ENCODE data around the gene MARCHF10. TPM values are rescaled to one million over a fixed set of nuclear protein-coding genes. Genes with fewer than 3 reads are reported as not detected.
"Not testable (repeated sequence)": the region's sequence is repeated elsewhere in the genome, so short reads cannot be mapped to it uniquely, and the experiment has no call there.

MARCHF10 gene
- total and polyA plus RNA-seq, 2 donors (not counting 3 experiments of a cell fraction or from before 2014, with no cell fraction given), result 0.11 TPM; not detected in 1

DNA sequence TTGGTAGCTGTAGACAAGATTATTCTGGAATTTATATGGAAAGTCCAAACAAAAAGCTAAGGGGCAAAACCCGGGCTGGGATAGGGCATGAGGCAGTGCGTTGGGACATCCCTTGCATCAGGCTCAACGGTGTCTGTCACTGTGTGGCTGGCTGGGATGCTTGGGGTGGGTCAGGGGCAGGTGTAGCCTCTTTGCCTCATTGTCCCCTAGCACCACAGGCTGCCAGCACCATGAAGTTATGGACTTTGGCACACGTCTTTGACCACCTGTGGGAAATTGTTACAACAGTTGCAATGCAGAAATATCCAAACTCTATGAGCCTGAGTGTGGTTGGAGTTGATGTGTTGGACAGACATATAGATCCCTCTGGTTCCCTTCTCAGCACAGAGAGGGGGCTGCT, 32.8 kb upstream of the MARCHF10 start:
- H3K27me3 ChIP-seq (ENCODE audit: control insufficient read depth in 2 of 2, insufficient read depth in 2 of 2, low read length in 2 of 2), result no peaks in the 10 kb centered on the region
- no TSS peak for BruUV-seq (replicated peaks)
- no peak overlapping the region for H3K4me3 ChIP-seq (replicated peaks in 1 of 3; ENCODE audit: insufficient read depth in 1 of 3, low read depth in 1 of 3, low read length in 3 of 3)
- no peak overlapping the region for H3K27ac ChIP-seq (ENCODE audit: insufficient read depth, low read depth, low read length)
- dilution Hi-C loops (cut with MboI; ENCODE audit: extremely low pct_ligation_motif_present, low sequenced_read_pairs) (no loop called here), intact Hi-C loops (cut with micrococcal nuclease) (no loop called here)
- ChIA-PET CTCF (no interaction called here), POLR2A (no interaction called here)
- no peaks in the 10 kb centered on the region for H3K4me1 ChIP-seq (ENCODE audit: control insufficient read depth, extremely low read depth, insufficient read depth, low read length)
- TF ChIP-seq FOS (IDR thresholded peaks at IDR 0.05; ENCODE audit: borderline replicate concordance, insufficient read depth, low read length) (no peak), EZH2 (IDR thresholded peaks at IDR 0.05; ENCODE audit: borderline replicate concordance, low read depth, low read length, severe bottlenecking) (no peak), GATA2 (IDR thresholded peaks at IDR 0.05; ENCODE audit: insufficient read depth, insufficient read length, low read depth, low read length) (no peak), MYC (IDR thresholded peaks at IDR 0.05; ENCODE audit: low read depth, low read length) (no peak), POLR2AphosphoS5 (IDR thresholded peaks at IDR 0.05; ENCODE audit: insufficient read depth, low read depth, low read length) (no peak), POLR2A (IDR thresholded peaks at IDR 0.05; ENCODE audit: low read depth, low read length) (no peak), JUN (IDR thresholded peaks at IDR 0.05; ENCODE audit: borderline replicate concordance, insufficient read depth, insufficient read length, low read depth) (no peak)
- TF ChIP-seq, protein P1, sequence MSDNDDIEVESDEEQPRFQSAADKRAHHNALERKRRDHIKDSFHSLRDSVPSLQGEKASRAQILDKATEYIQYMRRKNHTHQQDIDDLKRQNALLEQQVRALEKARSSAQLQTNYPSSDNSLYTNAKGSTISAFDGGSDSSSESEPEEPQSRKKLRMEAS (IDR thresholded peaks at IDR 0.05; ENCODE audit: insufficient read depth, insufficient read length), result no peak
- TF ChIP-seq, protein P2, sequence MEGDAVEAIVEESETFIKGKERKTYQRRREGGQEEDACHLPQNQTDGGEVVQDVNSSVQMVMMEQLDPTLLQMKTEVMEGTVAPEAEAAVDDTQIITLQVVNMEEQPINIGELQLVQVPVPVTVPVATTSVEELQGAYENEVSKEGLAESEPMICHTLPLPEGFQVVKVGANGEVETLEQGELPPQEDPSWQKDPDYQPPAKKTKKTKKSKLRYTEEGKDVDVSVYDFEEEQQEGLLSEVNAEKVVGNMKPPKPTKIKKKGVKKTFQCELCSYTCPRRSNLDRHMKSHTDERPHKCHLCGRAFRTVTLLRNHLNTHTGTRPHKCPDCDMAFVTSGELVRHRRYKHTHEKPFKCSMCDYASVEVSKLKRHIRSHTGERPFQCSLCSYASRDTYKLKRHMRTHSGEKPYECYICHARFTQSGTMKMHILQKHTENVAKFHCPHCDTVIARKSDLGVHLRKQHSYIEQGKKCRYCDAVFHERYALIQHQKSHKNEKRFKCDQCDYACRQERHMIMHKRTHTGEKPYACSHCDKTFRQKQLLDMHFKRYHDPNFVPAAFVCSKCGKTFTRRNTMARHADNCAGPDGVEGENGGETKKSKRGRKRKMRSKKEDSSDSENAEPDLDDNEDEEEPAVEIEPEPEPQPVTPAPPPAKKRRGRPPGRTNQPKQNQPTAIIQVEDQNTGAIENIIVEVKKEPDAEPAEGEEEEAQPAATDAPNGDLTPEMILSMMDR (IDR thresholded peaks at IDR 0.05; ENCODE audit: extremely low read depth in 1 of 2, insufficient read depth in 1 of 2, low read depth in 1 of 2, low read length in 2 of 2), result no peak
- no peak overlapping the region for H3K4me2 ChIP-seq (ENCODE audit: insufficient read depth, low read length)
- no peaks in the 10 kb centered on the region for H3K9me3 ChIP-seq (replicated peaks; ENCODE audit: control insufficient read depth, insufficient read depth, low read length)
- DNase-seq (ENCODE audit: low read depth, low spot score) (no peak), FAIRE-seq (no peak)
- no peaks in the 10 kb centered on the region for H3K36me3 ChIP-seq (ENCODE audit: control insufficient read depth in 2 of 2, extremely low read depth in 1 of 2, insufficient read depth in 2 of 2, low read length in 2 of 2)
- H3K79me2 ChIP-seq (ENCODE audit: control insufficient read depth, insufficient read depth, low read length), result no peaks in the 10 kb centered on the region
- no peaks in the 10 kb centered on the region for H4K20me1 ChIP-seq (replicated peaks; ENCODE audit: control insufficient read depth, extremely low read depth, insufficient read depth, low read length)
- no peak overlapping the region for H2AFZ ChIP-seq (ENCODE audit: low read depth, low read length)
- no peaks in the 10 kb centered on the region for H3K9me1 ChIP-seq (replicated peaks; ENCODE audit: control insufficient read depth, extremely low read depth, insufficient read depth, low read length)
- no peak overlapping the region for H3K9ac ChIP-seq (replicated peaks; ENCODE audit: extremely low read depth, insufficient read depth, low read length)

DNA sequence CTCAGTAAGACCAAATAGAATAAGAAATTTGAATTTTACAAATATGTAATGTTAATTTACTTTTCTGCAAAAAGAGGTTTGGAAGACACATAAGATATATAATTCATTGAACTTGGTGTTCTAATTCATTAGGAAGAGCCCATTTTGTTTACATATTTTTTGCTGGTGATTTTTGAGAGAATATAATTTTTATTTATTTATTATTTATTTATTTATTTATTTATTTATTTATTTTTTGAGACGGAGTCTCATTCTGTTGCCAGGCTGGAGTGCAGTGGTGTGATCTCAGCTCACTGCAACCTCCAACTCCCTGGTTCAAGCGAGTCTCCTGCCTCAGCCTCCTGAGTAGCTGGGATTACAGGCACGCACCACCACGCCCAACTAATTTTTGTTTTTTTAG, 25.7 kb upstream of the MARCHF10 start:
- H3K9me3 ChIP-seq (replicated peaks; ENCODE audit: control insufficient read depth, insufficient read depth, low read length); H3K9me1 ChIP-seq (replicated peaks; ENCODE audit: control insufficient read depth, extremely low read depth, insufficient read depth, low read length); DNase-seq (ENCODE audit: low read depth, low spot score); H3K27me3 ChIP-seq (ENCODE audit: control insufficient read depth in 2 of 2, insufficient read depth in 2 of 2, low read length in 2 of 2); H3K4me2 ChIP-seq (ENCODE audit: insufficient read depth, low read length); H4K20me1 ChIP-seq (replicated peaks; ENCODE audit: control insufficient read depth, extremely low read depth, insufficient read depth, low read length); FAIRE-seq; H3K4me1 ChIP-seq (ENCODE audit: control insufficient read depth, extremely low read depth, insufficient read depth, low read length); H3K79me2 ChIP-seq (ENCODE audit: control insufficient read depth, insufficient read depth, low read length); H3K27ac ChIP-seq (ENCODE audit: insufficient read depth, low read depth, low read length); intact Hi-C loops (cut with micrococcal nuclease); CTCF ChIA-PET; H3K4me3 ChIP-seq (replicated peaks in 1 of 3; ENCODE audit: insufficient read depth in 1 of 3, low read depth in 1 of 3, low read length in 3 of 3); dilution Hi-C loops (cut with MboI; ENCODE audit: extremely low pct_ligation_motif_present, low sequenced_read_pairs); H3K36me3 ChIP-seq (ENCODE audit: control insufficient read depth in 2 of 2, extremely low read depth in 1 of 2, insufficient read depth in 2 of 2, low read length in 2 of 2); BruUV-seq (replicated peaks); H2AFZ ChIP-seq (ENCODE audit: low read depth, low read length); H3K9ac ChIP-seq (replicated peaks; ENCODE audit: extremely low read depth, insufficient read depth, low read length); POLR2A ChIA-PET: not testable (repeated sequence)
